NCI-H2196 treated with DMSO at 0.1 percent for 48 hours (cell line): ENCODE measurements around the gene SPEG.

Experiments used
- DNase-seq: peaks from one replicate; lab custom pipeline; 2025; ENCODE audit not compliant: unreplicated experiment; lab: John Stamatoyannopoulos, UW

Gene SPEG

GRCh38 chr2:219493086-219493485, 58.4 kb downstream of the SPEG start:
- DNase-seq = no peak

GRCh38 chr2:219494952-219495530, 60.4 kb downstream of the SPEG start:
- no peak for DNase-seq

GRCh38 chr2:219495531-219496122, 61.0 kb downstream of the SPEG start:
- DNase-seq = no peak

- no peak for DNase-seq
Measured at GRCh38 chr2:219496247-219496824, 61.7 kb downstream of the SPEG start.

GRCh38 chr2:219496825-219497494, 62.3 kb downstream of the SPEG start:
- DNase-seq = no peak

- DNase-seq = peak; percentile 86
Measured at GRCh38 chr2:219497495-219498279, 63.0 kb downstream of the SPEG start.

GRCh38 chr2:219498280-219499057, 63.8 kb downstream of the SPEG start, which contains the start of gene GMPPA:
GMPPA (plus strand) TSS chr2:219498891; CDS start chr2:219499976, 1,085 bp downstream.
- peak; percentile 93 for DNase-seq

GRCh38 chr2:219499058-219499307, 64.3 kb downstream of the SPEG start:
- no peak for DNase-seq

GRCh38 chr2:219499555-219499954, 64.9 kb downstream of the SPEG start:
- DNase-seq = no peak

- no peak for DNase-seq
Measured at GRCh38 chr2:219500135-219500534, 65.5 kb downstream of the SPEG start.

- no peak for DNase-seq
Measured at GRCh38 chr2:219501849-219502248, 67.2 kb downstream of the SPEG start.

- no peak for DNase-seq
Measured at GRCh38 chr2:219502618-219503017, 68.0 kb downstream of the SPEG start.

GRCh38 chr2:219505585-219505984, 70.9 kb downstream of the SPEG start:
- DNase-seq = no peak

GRCh38 chr2:219506153-219506801, 71.6 kb downstream of the SPEG start:
- no peak for DNase-seq

- DNase-seq = no peak
Measured at GRCh38 chr2:219506802-219507526, 72.3 kb downstream of the SPEG start.

- DNase-seq = no peak
Measured at GRCh38 chr2:219507581-219508443, 73.2 kb downstream of the SPEG start.

GRCh38 chr2:219508444-219508734, 73.7 kb downstream of the SPEG start:
- no peak for DNase-seq

- no peak for DNase-seq
Measured at GRCh38 chr2:219508971-219509779, 74.5 kb downstream of the SPEG start.
